Measurements from ENCODE around the gene SCAPER.
A peak's percentile ranks its signal among the peaks of the same experiment; 100 is the strongest.
"Not testable (repeated sequence)": the region's sequence is repeated elsewhere in the genome, so short reads cannot be mapped to it uniquely, and the experiment has no call there.

The SCAPER gene

DNA sequence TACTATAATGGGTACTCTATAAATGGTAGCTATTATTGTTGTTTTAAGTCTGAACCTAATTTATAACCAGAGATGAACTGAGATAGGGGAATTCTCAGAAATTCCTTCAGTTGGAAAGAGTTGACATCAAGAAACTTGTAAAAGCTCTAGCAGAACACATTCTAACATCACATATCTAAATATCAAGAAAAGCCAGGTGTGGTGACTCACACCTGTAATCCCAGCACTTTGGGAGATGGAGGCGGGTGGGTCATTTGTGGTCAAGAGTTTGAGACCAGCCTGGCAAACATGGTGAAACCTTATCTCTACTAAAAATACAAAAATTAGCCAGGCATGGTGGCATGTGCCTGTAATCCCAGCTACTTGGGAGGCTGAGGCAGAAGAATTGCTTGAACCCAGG is 472.1 kb downstream of the SCAPER start:
- H2BK15ac ChIP-seq (replicated peaks; ENCODE audit: low read depth); H3K9ac ChIP-seq (ENCODE audit: low read length); H4K8ac ChIP-seq (ENCODE audit: low read depth, low read length); H3K23ac ChIP-seq (ENCODE audit: low read length); H3K27ac ChIP-seq (ENCODE audit: low read depth, low read length); H3K18ac ChIP-seq (ENCODE audit: low read length); H3K4me3 ChIP-seq (ENCODE audit: low read length); H3K79me2 ChIP-seq (ENCODE audit: control insufficient read depth, insufficient read depth, low read length); H3K36me3 ChIP-seq (ENCODE audit: control insufficient read depth, insufficient read depth, low read length); H3K4me2 ChIP-seq (ENCODE audit: low read length); H3K27me3 ChIP-seq (ENCODE audit: insufficient read depth, low read length, poor library complexity); H3K79me1 ChIP-seq (ENCODE audit: low read length); H3K4ac ChIP-seq (ENCODE audit: low read depth, low read length); H3K56ac ChIP-seq (ENCODE audit: low read length); DNase-seq; H2BK120ac ChIP-seq (ENCODE audit: low read depth, low read length); H2AK5ac ChIP-seq (ENCODE audit: low read length); H3K4me1 ChIP-seq (ENCODE audit: control insufficient read depth, low read depth, low read length); H2BK5ac ChIP-seq (ENCODE audit: low read length); H4K5ac ChIP-seq (ENCODE audit: low read length): not testable (repeated sequence)
- no CpG with 5 or more reads among the region's 1 CpG for WGBS (ENCODE audit: extremely low coverage, insufficient coverage, low lambda C conversion rate)

DNA sequence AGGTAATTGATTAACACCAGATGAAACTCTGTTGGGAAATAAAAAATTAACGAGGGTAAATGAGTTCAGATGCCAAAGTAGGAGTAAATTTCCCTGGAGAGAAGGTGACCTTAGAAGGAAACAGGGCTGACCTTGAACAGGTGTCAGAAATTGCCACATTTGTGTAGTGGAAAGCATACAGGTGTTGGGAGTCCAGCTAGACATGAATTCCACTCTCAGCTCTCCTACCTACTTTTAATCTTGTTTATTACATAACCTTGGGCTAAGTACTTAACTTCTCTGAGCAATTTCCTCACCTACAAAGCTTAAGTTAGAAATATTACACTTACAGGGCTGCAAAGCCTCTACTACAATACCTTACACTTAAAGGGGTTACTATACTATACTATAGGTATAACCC is 472.5 kb downstream of the SCAPER start:
- Histone ChIP-seq H4K5ac (ENCODE audit: low read length) (no peak overlapping the region), H3K79me2 (ENCODE audit: control insufficient read depth, insufficient read depth, low read length) (no peaks in the 10 kb centered on the region), H3K36me3 (ENCODE audit: control insufficient read depth, insufficient read depth, low read length) (no peaks in the 10 kb centered on the region), H3K56ac (ENCODE audit: low read length) (no peak overlapping the region), H3K9ac (ENCODE audit: low read length) (no peak overlapping the region), H3K27ac (ENCODE audit: low read depth, low read length) (no peak overlapping the region), H2AK5ac (ENCODE audit: low read length) (no peak overlapping the region), H3K4me2 (ENCODE audit: low read length) (no peak overlapping the region), H3K23ac (ENCODE audit: low read length) (no peak overlapping the region), H2BK5ac (ENCODE audit: low read length) (no peak overlapping the region), H3K18ac (ENCODE audit: low read length) (no peak overlapping the region), H3K4me1 (ENCODE audit: control insufficient read depth, low read depth, low read length) (no peaks in the 10 kb centered on the region), H3K4me3 (ENCODE audit: low read length) (no peak overlapping the region), H3K27me3 (ENCODE audit: insufficient read depth, low read length, poor library complexity) (no peaks in the 10 kb centered on the region), H2BK15ac (replicated peaks; ENCODE audit: low read depth) (no peak overlapping the region), H3K79me1 (ENCODE audit: low read length) (no peaks in the 10 kb centered on the region), H3K4ac (ENCODE audit: low read depth, low read length) (no peak overlapping the region), H2BK120ac (ENCODE audit: low read depth, low read length) (no peak overlapping the region), H4K8ac (ENCODE audit: low read depth, low read length) (no peak overlapping the region)
- WGBS (ENCODE audit: extremely low coverage, insufficient coverage, low lambda C conversion rate), result no CpG with 5 or more reads among the region's 1 CpG
- DNase-seq, result no peak

GRCh38 chr15:76431971-76432370 is 473.2 kb downstream of the SCAPER start:
- Histone ChIP-seq H3K79me1 (ENCODE audit: low read length) (no peaks in the 10 kb centered on the region), H3K79me2 (ENCODE audit: control insufficient read depth, insufficient read depth, low read length) (no peaks in the 10 kb centered on the region), H3K18ac (ENCODE audit: low read length) (no peak overlapping the region), H3K36me3 (ENCODE audit: control insufficient read depth, insufficient read depth, low read length) (no peaks in the 10 kb centered on the region), H3K9ac (ENCODE audit: low read length) (no peak overlapping the region), H4K8ac (ENCODE audit: low read depth, low read length) (no peak overlapping the region), H2BK15ac (replicated peaks; ENCODE audit: low read depth) (no peak overlapping the region), H3K27me3 (ENCODE audit: insufficient read depth, low read length, poor library complexity) (no peaks in the 10 kb centered on the region), H3K56ac (ENCODE audit: low read length) (no peak overlapping the region), H2BK5ac (ENCODE audit: low read length) (no peak overlapping the region), H3K4me3 (ENCODE audit: low read length) (no peak overlapping the region), H4K5ac (ENCODE audit: low read length) (no peak overlapping the region), H3K4me1 (ENCODE audit: control insufficient read depth, low read depth, low read length) (no peaks in the 10 kb centered on the region), H2AK5ac (ENCODE audit: low read length) (no peak overlapping the region), H3K4ac (ENCODE audit: low read depth, low read length) (no peak overlapping the region), H3K23ac (ENCODE audit: low read length) (no peak overlapping the region), H3K4me2 (ENCODE audit: low read length) (no peak overlapping the region), H2BK120ac (ENCODE audit: low read depth, low read length) (no peak overlapping the region), H3K27ac (ENCODE audit: low read depth, low read length) (peak overlapping the region; percentile 32)
- DNase-seq, result peak; percentile 88
- no CpG with 5 or more reads among the region's 4 CpGs for WGBS (ENCODE audit: extremely low coverage, insufficient coverage, low lambda C conversion rate)

- not testable (repeated sequence) for H3K23ac ChIP-seq (ENCODE audit: low read length); H2BK5ac ChIP-seq (ENCODE audit: low read length); H3K79me1 ChIP-seq (ENCODE audit: low read length); H3K79me2 ChIP-seq (ENCODE audit: control insufficient read depth, insufficient read depth, low read length); H2BK15ac ChIP-seq (replicated peaks; ENCODE audit: low read depth); H2BK120ac ChIP-seq (ENCODE audit: low read depth, low read length); H4K8ac ChIP-seq (ENCODE audit: low read depth, low read length); H2AK5ac ChIP-seq (ENCODE audit: low read length); H3K36me3 ChIP-seq (ENCODE audit: control insufficient read depth, insufficient read depth, low read length); H3K4me3 ChIP-seq (ENCODE audit: low read length); H3K56ac ChIP-seq (ENCODE audit: low read length); H3K27me3 ChIP-seq (ENCODE audit: insufficient read depth, low read length, poor library complexity); H3K4me2 ChIP-seq (ENCODE audit: low read length); H3K4me1 ChIP-seq (ENCODE audit: control insufficient read depth, low read depth, low read length); H3K9ac ChIP-seq (ENCODE audit: low read length); H3K27ac ChIP-seq (ENCODE audit: low read depth, low read length); H3K4ac ChIP-seq (ENCODE audit: low read depth, low read length); DNase-seq; H4K5ac ChIP-seq (ENCODE audit: low read length); H3K18ac ChIP-seq (ENCODE audit: low read length)
- WGBS (ENCODE audit: extremely low coverage, insufficient coverage, low lambda C conversion rate), result no CpG with 5 or more reads among the region's 2 CpGs
Measured at GRCh38 chr15:76430711-76431110, 474.4 kb downstream of the SCAPER start.

DNA sequence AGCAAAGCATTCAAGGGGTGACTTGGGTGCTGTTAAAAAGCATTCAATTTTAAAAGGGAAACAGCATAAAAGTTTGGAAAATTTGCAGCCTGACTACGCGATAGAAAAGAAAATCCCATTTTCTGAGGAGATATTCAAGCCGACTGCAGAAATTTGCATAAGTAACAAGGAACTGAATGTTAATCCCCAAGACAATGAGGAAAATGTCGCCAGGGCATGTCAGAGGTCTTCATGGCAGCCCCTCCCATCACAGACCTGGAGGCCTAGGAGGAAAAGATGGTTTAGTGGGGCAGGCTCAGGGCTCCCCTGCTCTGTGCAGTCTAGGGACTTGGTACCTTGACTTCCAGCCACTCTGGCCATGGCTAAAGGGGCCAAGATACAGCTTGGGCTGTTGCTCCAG is 475.5 kb downstream of the SCAPER start:
- H2BK5ac ChIP-seq (ENCODE audit: low read length), result no peak overlapping the region
- H3K18ac ChIP-seq (ENCODE audit: low read length), result no peak overlapping the region
- no peak overlapping the region for H4K8ac ChIP-seq (ENCODE audit: low read depth, low read length)
- H2AK5ac ChIP-seq (ENCODE audit: low read length), result no peak overlapping the region
- no peak overlapping the region for H3K27ac ChIP-seq (ENCODE audit: low read depth, low read length)
- H3K27me3 ChIP-seq (ENCODE audit: insufficient read depth, low read length, poor library complexity), result no peaks in the 10 kb centered on the region
- H3K79me2 ChIP-seq (ENCODE audit: control insufficient read depth, insufficient read depth, low read length), result no peaks in the 10 kb centered on the region
- H3K23ac ChIP-seq (ENCODE audit: low read length), result no peak overlapping the region
- no peak overlapping the region for H2BK120ac ChIP-seq (ENCODE audit: low read depth, low read length)
- peak; percentile 21 for DNase-seq
- no peak overlapping the region for H3K4ac ChIP-seq (ENCODE audit: low read depth, low read length)
- H3K56ac ChIP-seq (ENCODE audit: low read length), result no peak overlapping the region
- no peaks in the 10 kb centered on the region for H3K36me3 ChIP-seq (ENCODE audit: control insufficient read depth, insufficient read depth, low read length)
- H4K5ac ChIP-seq (ENCODE audit: low read length), result no peak overlapping the region
- no peak overlapping the region for H3K4me3 ChIP-seq (ENCODE audit: low read length)
- no peaks in the 10 kb centered on the region for H3K79me1 ChIP-seq (ENCODE audit: low read length)
- no peak overlapping the region for H2BK15ac ChIP-seq (replicated peaks; ENCODE audit: low read depth)
- no CpG with 5 or more reads among the region's 4 CpGs for WGBS (ENCODE audit: extremely low coverage, insufficient coverage, low lambda C conversion rate)
- H3K9ac ChIP-seq (ENCODE audit: low read length), result no peak overlapping the region
- H3K4me2 ChIP-seq (ENCODE audit: low read length), result no peak overlapping the region
- H3K4me1 ChIP-seq (ENCODE audit: control insufficient read depth, low read depth, low read length), result no peaks in the 10 kb centered on the region

DNA sequence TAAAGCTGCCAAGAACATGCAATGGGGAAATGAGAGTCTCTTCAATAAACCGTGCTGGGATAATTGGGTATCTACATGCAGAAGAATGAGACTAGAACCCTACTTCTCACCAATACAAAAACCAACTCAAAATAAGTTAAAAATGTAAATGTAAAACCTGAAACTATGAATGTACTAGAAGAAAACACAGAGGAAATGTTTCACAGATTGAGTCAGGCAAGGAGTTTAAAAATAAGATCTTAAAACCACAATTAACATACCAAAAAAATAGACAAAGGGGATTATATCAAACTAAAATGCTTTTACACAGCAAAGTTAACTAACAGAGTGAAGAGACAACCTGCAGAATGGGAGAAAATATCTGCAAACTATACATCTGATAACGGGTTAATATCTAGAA is 478.2 kb downstream of the SCAPER start:
- no peak overlapping the region for H3K56ac ChIP-seq (ENCODE audit: low read length)
- H3K27me3 ChIP-seq (ENCODE audit: insufficient read depth, low read length, poor library complexity), result no peaks in the 10 kb centered on the region
- H3K18ac ChIP-seq (ENCODE audit: low read length), result no peak overlapping the region
- H3K4me1 ChIP-seq (ENCODE audit: control insufficient read depth, low read depth, low read length), result no peaks in the 10 kb centered on the region
- no peak overlapping the region for H4K8ac ChIP-seq (ENCODE audit: low read depth, low read length)
- no peak overlapping the region for H2BK15ac ChIP-seq (replicated peaks; ENCODE audit: low read depth)
- H3K79me2 ChIP-seq (ENCODE audit: control insufficient read depth, insufficient read depth, low read length), result no peaks in the 10 kb centered on the region
- no peak overlapping the region for H3K4me2 ChIP-seq (ENCODE audit: low read length)
- WGBS (ENCODE audit: extremely low coverage, insufficient coverage, low lambda C conversion rate), result no CpG with 5 or more reads among the region's 2 CpGs
- H3K79me1 ChIP-seq (ENCODE audit: low read length), result no peaks in the 10 kb centered on the region
- H3K36me3 ChIP-seq (ENCODE audit: control insufficient read depth, insufficient read depth, low read length), result no peaks in the 10 kb centered on the region
- no peak overlapping the region for H3K9ac ChIP-seq (ENCODE audit: low read length)
- no peak overlapping the region for H3K4ac ChIP-seq (ENCODE audit: low read depth, low read length)
- H4K5ac ChIP-seq (ENCODE audit: low read length), result no peak overlapping the region
- H2BK5ac ChIP-seq (ENCODE audit: low read length), result no peak overlapping the region
- no peak for DNase-seq
- no peak overlapping the region for H3K27ac ChIP-seq (ENCODE audit: low read depth, low read length)
- H3K23ac ChIP-seq (ENCODE audit: low read length), result no peak overlapping the region
- H3K4me3 ChIP-seq (ENCODE audit: low read length), result no peak overlapping the region
- H2AK5ac ChIP-seq (ENCODE audit: low read length), result no peak overlapping the region
- no peak overlapping the region for H2BK120ac ChIP-seq (ENCODE audit: low read depth, low read length)

All from mesendoderm (in vitro differentiated cells).